SU-DHL-6 (cell line): ENCODE measurements around the gene SFSWAP.

Source experiments
- EZH2phosphoT487 ChIP-seq: fragments of 200-600 bp; sonication (generic), shearing (Covaris generic); conservative IDR thresholded peaks from 2 replicates; pipeline ENCODE4 v1.6.1; 2018; ENCODE audit warnings: mild to moderate bottlenecking, antibody characterized with exemption, low read length, moderate library complexity, mixed read lengths
- TF ChIP-seq, protein P1 (sequence below): fragments of 200-600 bp; sonication (generic); IDR thresholded peaks from one replicate; pipeline ENCODE4 v1.5.1; 2017; ENCODE audit warnings: antibody characterized with exemption, mild to moderate bottlenecking, low read length, moderate library complexity; ENCODE audit not compliant: insufficient read depth, poor library complexity, severe bottlenecking

DNA sequence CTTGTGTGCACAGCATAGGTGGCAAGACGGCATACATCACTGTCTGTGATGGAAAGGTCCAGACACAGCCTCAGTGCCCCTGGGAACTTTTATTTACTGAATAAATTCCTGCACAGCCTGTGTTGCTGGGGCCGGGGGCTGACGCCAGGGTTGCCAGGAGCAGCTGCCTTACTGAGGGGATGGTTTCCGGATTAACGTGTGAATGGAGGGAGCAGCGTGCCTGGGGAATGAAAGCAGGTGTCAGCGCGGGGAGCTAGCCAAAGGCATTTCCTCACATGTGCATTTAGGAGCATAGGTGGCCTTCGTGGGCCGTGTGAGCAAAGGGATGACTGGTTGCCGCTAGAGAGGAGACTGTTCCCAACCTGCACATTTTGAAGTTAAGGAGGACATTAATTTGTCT, 41.6 kb downstream of the SFSWAP start:
- TF ChIP-seq, protein P1, sequence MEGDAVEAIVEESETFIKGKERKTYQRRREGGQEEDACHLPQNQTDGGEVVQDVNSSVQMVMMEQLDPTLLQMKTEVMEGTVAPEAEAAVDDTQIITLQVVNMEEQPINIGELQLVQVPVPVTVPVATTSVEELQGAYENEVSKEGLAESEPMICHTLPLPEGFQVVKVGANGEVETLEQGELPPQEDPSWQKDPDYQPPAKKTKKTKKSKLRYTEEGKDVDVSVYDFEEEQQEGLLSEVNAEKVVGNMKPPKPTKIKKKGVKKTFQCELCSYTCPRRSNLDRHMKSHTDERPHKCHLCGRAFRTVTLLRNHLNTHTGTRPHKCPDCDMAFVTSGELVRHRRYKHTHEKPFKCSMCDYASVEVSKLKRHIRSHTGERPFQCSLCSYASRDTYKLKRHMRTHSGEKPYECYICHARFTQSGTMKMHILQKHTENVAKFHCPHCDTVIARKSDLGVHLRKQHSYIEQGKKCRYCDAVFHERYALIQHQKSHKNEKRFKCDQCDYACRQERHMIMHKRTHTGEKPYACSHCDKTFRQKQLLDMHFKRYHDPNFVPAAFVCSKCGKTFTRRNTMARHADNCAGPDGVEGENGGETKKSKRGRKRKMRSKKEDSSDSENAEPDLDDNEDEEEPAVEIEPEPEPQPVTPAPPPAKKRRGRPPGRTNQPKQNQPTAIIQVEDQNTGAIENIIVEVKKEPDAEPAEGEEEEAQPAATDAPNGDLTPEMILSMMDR = no peak
- TF ChIP-seq EZH2phosphoT487 = no peak
